Measurements from ENCODE around the gene MUL1.

- TF ChIP-seq CTCF (conservative IDR thresholded peaks at IDR 0.05; ENCODE audit: low read length) (no peak), EZH2phosphoT487 (IDR thresholded peaks at IDR 0.05; ENCODE audit: borderline replicate concordance) (no peak)
Measured at GRCh38 chr1:20473894-20474293, 34.1 kb downstream of the MUL1 start.

Measured in Loucy (cell line).